ENCODE measurements around the gene FXYD1.

FXYD1 gene

DNA sequence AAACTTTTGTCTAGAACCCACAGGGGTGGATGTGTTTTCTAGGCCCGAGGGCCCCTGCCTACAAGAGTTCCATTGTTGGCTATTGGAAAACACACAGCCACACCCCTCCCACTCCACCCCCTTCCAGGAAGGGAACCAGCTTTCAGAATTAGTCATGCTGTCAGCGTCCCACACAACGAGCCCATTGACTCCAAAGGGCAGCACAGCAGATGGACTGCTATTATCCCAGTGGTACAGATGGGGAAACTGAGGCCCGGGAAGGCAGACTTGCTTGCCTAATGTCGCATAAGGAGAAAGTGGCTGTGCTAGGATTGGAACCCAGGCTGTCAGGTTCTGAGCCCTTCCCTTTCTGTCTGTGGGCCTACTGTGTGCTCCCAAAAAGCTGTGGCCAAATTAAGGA is 31.1 kb upstream of the FXYD1 start:
- peak; percentile 60 for DNase-seq (ENCODE audit: low spot score)

DNA sequence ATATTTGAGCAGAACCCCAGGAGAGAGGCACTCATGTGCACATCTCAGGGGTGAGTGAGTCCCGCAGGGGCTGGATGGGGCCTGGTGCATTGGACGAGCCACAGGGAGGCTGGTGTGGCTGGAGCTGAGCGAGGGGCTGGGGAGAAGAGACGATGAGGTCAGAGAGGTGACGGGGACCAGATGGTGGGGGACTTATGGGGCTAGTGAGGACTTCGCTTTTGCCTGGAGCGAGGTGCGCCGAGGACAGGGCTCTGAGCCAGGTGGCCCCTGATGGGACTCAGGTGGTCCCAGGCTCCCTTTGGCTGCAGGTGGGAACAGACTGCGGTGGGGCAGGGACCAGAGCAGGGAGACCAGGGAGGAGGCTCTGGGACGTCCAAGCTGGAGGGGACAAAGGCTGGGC is 29.9 kb upstream of the FXYD1 start:
- DNase-seq (ENCODE audit: low spot score) = no peak

DNA sequence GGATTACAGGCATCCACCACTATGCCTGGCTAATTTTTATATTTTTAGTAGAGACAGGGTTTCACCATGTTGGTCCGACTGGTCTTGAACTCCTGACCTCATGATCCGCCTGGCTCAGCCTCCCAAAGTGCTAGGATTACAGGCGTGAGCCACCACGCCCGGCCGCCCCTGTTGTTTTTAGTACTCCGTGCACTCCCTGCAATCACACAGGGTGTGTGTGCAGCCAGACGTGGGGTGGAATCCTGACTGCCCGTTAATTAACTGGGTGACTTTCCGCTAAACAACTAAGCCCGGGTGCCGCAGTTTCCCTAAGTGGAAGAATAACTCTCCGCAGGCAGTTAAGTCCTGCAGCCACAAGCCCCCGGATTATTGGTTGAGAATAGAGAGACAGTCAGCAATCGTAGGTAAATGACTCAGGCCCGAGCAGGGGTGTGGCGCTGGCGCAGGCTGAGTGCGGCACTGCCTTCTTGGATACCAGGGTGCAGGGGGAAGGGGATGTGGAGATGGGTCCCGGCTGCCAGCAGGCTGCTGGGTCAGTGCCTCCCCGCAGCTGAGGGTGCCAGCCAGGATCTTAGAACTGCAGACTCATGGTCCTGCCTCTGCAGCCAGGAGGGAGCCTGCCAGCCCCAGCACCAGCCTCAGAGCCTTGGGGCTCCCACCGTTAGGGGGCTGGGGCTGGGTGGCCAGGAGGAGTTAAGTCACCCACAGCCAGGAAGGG is 29.1 kb upstream of the FXYD1 start:
- no peak for DNase-seq (ENCODE audit: low spot score)

DNA sequence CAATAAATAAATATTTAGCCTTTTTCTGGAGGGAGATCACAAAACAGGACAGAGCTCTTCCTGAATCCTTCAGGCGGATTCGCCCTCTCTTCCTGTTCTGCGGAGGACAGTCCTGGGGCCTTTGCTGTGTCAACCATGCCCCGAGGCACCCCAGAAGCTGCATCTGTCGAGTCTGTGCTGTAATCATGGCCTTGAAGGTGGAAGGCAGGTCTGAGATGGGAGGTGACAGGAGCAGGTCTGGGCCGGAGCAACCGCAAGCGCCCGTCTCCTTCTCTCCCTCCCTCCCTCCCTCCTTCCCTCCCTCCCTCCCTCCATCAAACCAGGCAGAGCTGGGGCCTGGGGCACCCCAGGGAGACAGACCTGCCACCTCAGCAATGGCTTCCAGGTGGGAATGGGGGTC is 27.6 kb upstream of the FXYD1 start:
- no peak for DNase-seq (ENCODE audit: low spot score)

DNA sequence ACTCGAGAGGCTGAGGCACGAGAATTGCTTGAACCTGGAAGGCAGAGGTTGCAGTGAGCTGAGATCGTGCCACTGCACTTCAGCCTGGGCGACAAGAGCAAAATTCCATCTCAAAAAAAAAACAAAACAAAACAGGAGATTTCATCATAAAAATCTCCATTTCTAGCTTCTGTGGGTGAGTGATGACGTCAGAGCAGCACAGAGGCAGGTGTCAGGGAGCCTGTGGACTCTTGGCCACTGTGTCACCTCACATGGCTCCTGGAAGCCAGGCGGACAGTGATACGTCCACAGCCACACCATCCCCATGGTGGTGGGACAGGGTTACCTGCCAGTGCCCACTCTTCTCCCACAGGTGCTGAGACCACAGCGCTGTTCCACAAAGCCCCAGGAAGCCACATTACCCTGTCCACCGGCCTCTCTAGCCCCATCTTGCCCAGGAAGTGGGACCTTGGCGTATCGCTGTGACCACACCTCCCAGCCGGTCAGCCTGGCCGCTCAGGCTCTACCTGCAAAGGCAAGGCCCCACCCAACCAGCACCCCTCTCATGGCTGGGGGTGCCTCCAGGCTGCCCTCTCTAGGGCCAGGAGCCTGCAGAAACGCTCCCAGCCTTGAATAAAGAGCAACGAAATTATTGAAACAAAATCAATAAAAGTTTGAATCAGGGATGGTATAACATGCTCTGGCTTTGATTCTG is 25.5 kb upstream of the FXYD1 start:
- no peak for DNase-seq (ENCODE audit: low spot score)

DNA sequence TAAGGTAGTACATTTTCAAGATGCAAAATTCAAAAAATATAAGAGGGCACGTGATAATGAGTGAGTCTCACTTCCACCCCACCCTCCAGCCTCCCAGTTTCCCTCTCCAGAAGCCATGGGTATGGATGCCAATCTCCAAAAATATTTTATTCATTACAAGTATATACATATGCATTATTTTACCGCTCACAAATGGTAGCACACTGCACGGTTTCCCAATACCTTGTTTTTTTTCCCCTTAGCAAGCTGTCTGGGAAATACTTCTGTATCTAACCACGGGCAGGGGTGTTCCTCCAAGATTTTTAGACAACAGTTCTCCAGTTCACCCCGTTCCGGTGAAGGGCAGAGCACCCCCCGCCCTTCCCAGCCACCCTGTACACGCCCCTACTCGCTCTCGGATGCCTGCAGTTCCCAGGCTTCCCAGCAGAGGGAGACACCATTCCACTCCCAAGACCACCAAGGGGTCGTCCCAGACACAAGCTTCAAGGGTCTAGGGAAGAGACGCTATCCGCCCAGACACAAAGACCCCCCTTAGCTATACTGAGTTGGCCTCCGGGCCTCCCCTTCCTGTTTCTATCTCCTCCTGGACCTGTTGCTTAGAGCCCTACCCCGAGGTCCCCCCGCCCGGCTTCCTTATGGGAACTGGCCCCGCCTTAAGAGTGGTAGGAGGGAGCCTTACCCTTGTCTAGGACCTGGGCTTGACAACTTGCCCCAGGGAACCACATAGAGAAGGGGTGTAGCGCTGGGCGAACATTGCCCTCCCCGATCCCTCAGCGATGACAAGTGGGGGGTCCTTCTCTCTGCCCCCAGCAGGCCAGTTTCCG is 24.1 kb upstream of the FXYD1 start:
- peak; percentile 86 for DNase-seq (ENCODE audit: low spot score)

DNA sequence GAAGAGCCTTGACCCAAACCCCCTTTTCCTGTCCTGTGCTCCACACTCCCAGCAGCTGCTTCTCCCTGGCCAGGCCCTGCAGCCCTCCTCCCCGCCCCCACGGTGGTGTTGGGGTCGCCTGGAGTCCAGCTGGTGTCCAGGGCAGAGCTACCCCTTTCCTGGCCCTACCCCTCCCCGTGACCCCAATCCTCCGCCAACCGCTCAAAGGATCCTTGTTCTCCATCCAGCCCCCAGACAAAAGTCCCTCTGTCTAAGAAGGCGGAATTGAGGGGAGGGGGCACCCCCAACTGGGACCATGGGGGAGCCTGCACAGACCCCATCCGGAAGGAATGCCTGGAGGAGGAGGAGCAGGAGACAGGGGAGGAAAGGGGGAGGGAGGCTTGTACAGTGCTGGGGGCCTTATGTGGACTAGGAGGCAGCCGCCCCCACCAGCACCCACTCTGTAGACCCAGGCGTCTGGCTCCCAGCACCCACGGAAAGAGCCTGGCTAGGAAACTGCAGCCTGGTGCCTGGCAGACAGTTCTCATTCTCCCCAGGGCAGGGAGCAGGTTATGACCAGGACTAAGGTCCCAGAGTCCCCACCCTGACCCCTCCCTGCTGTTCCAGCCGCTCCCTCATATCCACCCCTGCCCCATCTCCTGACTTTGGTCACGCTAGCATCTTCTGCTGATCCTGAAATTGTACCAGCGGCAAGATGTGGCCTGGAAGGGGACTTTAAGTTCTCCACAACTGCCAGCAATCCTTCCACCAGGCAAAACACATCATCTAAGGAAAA is 23.3 kb upstream of the FXYD1 start, which contains the start of gene FXYD3:
Gene FXYD3 (plus strand): TSS at position 647 of the 775 bp plus-strand sequence. CDS start 3,554 bp downstream, outside the sequence.
- DNase-seq (ENCODE audit: low spot score) = no peak

DNA sequence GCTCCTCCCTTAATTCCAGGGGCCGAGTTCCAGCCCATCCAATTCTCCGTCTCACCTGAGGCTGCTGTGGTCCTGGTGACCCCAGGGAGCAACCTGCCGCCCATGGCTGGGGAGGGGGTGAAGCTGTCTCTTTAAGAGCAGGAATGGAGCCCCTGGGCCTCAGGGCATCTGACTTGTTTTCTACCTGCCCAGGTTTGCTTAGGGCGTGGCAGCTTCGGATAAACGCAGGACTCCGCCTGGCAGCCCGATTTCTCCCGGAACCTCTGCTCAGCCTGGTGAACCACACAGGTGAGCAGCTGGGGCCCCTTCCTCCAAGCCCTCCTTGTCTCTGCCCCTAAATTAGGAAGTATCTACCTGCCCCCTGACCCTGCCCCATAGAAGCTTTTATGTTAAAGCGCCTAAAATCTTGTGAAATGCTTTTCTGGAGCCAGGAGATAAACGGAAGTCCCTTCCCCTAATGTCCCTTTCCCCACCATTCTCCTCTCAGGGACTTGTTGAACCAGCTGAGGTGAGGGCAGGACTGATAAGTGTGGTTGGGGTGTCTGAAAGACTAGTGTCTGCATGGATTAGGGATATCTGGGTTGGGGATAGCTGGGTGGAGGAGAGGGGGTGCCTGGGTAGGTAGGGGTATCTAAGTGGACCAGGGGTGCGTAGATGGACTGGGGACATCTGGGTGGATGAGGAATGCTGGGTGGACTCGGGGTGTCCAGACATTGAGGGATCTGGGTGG is 22.4 kb upstream of the FXYD1 start:
- no peak for DNase-seq (ENCODE audit: low spot score)

DNA sequence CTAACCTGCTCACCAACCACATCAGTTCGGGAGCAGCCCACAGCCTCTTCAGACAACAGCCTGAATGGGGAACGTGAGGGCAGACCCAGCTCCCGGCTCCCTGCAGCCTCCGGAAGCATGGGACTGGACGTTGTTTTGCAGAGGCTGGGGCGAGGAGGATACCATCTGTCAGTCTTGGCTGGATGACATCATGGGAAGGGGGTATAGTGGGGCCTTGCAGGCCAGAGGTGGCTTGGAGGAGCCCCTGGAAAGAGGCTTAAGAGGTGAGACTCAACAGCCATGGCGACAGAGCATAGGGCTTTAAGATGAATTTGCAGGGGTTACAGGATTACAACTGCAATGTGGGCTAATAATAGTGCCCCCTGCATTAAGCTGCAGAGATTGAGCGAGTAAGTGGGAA is 21.5 kb upstream of the FXYD1 start:
- DNase-seq (ENCODE audit: low spot score) = no peak

DNA sequence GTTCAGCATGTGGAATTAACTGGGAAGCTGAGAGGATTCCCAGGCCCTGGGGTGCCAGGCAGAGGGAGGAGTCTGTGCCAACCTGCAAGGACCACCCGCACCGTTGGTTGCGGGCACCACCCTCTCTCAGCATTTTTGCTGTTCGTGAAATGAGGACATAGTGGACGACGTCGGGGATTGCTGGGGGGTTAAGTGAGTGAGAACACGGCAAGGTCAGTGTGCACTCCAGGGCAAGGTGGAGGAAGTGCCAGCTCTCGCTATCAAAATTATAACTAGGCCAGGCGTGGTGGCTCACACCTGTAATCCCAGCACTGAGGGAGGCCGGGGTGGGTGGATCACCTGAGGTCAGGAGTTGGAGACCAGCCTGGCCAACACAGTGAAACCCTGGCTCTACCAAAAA is 20.8 kb upstream of the FXYD1 start:
- no peak for DNase-seq (ENCODE audit: low spot score)

DNA sequence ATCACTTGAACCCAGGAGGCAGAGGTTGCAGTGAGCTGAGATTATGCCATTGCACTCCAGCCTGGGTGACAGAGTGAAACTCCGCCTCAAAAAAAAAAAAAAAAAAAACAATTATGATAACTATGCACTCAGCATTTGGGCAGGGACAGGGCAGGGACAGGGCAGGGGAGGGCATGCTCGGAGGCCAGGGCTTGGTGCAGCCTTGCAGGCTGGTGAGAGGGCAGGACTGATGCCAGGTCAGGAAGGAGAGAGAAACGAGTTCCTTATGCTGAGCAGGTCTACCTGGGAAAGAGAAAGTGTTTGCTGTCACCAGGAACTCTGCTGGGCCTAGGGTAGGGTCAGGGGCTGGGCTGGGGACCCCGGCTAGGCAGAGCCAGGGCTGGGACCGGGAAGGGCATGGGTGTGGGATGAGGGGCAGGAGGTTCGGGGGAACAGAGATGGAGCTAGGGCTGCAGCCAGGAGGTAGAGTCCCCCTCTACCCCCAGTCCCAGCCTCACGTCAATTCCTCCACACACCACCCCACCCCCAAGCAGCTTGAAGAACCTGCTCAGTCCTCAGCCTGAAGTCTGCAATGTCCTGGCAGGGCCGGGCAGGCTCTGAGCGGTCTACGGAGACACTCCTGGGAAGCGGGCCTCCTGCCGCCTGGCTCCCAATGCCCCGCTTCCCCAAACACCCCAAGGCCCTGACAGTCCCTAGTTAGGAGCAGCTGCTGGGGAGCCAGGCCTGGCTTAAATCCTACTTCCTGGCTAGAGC is 20.2 kb upstream of the FXYD1 start:
- DNase-seq (ENCODE audit: low spot score) = no peak

DNA sequence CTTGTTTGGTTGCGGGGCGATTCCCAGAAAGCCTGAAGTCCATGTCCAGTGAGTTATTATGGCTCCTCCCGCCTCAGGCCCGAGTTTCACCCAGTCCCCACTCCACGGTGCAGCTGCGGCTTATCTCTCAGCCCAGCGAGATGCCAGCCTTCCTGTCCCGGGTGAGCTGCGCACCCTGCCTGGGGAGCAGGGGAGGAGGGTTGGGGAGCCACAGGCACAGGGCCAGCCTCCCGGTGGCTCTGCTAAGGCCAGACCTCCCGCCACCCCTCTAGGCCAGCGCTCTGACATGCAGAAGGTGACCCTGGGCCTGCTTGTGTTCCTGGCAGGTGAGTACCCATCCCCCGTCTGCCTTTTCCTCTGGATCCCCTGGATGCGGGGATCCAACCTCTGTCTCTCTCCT is 19.5 kb upstream of the FXYD1 start:
- no peak for DNase-seq (ENCODE audit: low spot score)

DNA sequence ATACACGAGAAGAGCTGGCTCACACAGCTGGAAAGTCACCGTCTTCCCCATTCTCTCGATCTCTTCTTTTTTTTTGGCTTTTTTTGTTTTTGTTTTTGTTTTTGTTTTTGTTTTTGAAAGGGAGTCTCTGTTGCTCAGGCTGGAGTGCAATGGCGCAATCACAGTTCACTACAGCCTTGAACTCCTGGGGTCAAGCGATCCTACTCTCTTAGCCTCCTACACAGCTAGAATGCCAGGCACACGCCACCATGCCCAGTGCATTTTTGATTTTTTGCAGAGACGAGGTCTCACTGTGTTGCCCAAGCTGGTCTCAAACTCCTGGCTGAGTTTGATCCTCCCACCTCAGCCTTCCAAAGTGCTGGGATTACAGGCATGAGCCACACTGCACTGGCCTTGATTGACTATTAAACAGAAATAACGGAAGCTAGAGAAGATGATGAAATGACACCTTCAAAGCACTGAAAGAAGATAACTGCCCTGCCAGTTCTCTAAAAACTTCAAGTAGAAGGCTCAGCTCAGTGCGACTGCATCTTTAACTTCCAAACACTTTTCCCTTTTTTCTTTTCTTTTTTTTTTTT is 19.0 kb upstream of the FXYD1 start:
- no peak for DNase-seq (ENCODE audit: low spot score)

DNA sequence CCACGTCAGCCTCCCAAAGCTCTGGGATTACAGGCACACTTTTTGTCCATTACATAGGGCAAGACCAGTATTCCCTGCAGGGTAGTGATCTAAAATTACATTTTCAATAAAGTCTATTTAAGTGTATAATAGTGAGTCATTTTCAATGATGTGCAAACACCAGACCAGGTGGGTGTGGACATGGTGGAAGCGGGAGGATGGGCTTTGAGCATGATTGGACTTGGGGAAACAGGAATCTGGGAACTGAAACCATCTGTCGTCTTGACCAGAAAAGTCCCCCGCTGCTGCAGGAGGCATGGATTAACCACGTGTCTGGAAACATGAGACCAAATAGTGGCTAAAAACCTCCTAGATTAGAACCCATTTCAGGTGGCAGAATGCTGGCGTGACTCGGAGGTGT is 18.1 kb upstream of the FXYD1 start:
- peak; percentile 38 for DNase-seq (ENCODE audit: low spot score)

DNA sequence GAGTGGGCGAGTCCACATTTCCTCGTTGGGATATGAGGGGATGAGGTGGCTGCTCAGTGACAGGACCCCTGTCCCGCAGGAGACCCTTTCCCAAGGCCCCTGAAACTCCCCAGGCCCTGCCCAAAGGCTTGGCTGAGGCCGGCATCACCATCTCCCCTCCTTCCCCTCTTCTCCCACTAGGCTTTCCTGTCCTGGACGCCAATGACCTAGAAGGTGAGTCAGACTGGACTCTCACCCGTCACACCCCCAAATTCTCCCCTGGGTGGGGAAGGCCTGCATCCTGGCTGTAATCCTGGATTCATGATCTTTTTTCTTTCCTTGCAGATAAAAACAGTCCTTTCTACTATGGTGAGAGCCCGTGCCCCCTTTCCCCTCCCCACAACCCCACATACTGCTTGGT is 17.7 kb upstream of the FXYD1 start:
- DNase-seq (ENCODE audit: low spot score) = no peak

DNA sequence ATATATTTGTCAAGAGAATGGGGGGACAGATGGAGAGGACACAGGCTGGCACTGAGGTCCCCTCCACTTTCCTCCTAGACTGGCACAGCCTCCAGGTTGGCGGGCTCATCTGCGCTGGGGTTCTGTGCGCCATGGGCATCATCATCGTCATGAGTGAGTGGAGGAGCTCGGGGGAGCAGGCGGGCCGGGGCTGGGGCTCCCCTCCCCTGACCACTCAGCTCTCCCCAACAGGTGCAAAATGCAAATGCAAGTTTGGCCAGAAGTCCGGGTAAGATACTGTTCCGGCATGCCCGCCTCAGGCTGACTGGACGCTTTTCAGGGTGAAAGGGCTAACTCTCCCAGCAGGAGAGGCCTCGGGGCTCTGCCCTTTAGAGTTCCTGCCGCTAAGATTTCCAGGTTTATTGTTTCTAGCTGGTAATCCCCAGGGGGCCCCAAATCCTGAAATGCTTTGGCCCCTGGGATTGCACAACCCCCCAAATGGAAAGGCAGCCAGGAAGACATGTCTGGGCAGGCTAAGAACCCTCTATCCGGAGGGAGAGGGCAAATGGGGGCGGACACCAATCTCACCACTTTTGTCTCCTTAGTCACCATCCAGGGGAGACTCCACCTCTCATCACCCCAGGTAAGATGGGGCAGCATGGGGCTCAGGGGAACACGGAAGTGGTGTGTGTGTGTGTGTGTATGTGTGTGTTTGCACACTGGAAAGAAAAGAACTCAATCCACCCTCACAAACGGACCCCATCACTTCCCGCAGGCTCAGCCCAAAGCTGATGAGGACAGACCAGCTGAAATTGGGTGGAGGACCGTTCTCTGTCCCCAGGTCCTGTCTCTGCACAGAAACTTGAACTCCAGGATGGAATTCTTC is 15.7 kb upstream of the FXYD1 start:
- no peak for DNase-seq (ENCODE audit: low spot score)

DNA sequence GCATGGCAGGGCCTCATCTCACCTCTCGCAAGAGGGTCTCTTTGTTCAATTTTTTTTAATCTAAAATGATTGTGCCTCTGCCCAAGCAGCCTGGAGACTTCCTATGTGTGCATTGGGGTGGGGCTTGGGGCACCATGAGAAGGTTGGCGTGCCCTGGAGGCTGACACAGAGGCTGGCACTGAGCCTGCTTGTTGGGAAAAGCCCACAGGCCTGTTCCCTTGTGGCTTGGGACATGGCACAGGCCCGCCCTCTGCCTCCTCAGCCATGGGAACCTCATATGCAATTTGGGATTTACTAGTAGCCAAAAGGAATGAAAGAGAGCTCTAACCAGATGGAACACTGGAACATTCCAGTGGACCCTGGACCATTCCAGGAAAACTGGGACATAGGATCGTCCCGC is 15.1 kb upstream of the FXYD1 start:
- peak; percentile 44 for DNase-seq (ENCODE audit: low spot score)

DNA sequence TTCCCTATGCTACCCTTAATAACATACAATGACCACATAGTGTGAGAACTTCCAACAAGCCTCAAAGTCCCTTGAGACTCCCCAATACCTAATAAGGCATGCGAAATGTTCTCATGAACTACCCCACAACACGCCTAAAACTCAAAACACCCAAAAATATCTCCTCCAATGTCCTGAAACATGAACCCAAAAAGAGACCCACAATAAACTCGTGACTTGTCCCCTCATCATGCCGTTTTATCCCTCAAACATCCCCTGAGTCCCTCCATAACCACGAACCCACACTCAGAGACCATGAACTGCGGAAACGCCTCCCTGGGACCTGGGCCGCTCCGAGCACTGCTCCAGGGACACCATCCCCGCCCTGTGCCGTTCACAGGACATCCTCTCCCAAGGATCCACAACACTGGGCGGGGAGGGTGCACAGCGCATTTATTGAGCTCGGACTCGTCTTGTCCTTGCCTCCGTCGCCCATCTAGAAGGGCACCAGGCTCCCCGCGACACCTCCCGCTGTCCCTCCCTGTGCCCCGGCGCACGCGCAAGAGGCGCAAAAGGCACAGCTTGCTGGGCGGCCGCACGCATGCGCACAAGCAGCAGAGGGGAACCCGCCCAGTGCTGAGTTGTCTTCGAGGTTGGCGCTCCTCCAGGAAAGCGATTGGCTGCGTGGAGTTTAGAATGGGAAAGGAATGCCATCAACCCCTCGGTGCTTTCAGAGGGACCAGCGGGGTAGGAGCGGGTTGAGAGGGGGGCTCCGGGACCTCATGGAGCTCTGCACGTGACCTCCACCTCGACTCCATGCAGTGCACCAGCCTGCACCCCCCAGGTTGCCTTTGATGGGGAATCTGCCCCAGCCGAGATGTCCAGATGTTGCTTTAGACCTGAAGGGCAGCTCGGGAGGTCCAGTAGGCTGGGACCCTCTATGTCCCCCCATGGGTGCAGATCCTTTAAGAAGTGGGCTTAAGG is 14.2 kb upstream of the FXYD1 start:
- DNase-seq (ENCODE audit: low spot score) = peak; percentile 100
